ENCODE data around the gene CDHR5. TPM values are rescaled to one million over a fixed set of nuclear protein-coding genes. Genes with fewer than 3 reads are reported as not detected.

Gene CDHR5
- total RNA-seq, 1 donor from 2014 or later: 0.92 TPM

DNA sequence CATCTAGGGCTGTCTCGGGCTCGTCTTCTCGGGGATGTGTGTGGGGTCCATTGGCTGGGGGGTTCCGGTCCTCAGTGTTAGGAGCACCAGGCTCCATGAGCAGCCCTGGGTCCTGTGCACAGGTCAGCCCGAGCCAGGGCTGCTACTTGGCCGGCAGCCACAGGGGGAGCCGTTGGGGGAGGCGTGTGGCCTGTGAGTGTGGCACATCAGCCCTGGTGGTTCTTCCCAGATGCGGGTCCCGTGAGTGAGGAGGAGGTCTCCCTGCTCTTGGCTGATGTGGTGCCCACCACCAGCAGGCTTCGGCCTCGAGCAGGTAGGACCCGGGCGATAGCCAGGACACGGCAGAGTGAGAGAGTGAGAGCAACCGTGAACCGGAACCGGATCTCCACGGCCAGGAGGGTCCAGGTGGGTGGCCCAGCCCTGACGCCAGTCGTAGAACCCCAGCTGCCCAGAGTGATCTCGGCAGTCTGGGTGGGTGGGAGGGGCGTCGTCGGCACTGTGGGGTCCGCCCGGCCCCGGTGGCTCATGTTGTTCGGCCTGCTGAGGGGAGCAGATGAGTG is 27.5 kb downstream of the CDHR5 start:
- Histone ChIP-seq H3K36me3 (ENCODE audit: control insufficient read depth, insufficient read depth, low read length) (peaks cover 3% of the 10 kb centered on the region), H3K4me3 (ENCODE audit: low read depth, low read length) (no peak overlapping the region), H3K27me3 (ENCODE audit: control insufficient read depth, insufficient read depth, low read length) (no peaks in the 10 kb centered on the region)
- DNase-seq (ENCODE audit: low read depth): no peak
- TF ChIP-seq CTCF (IDR thresholded peaks at IDR 0.05; ENCODE audit: insufficient read depth, low read length, poor library complexity, severe bottlenecking): peak; percentile 34

- H3K4me3 ChIP-seq (ENCODE audit: low read depth, low read length): no peak overlapping the region
- H3K36me3 ChIP-seq (ENCODE audit: control insufficient read depth, insufficient read depth, low read length): peaks cover 3% of the 10 kb centered on the region
- H3K27me3 ChIP-seq (ENCODE audit: control insufficient read depth, insufficient read depth, low read length): no peaks in the 10 kb centered on the region
- no peak for DNase-seq (ENCODE audit: low read depth)
- TF ChIP-seq CTCF (IDR thresholded peaks at IDR 0.05; ENCODE audit: insufficient read depth, low read length, poor library complexity, severe bottlenecking): no peak
Measured at GRCh38 chr11:596374-596773, 28.4 kb downstream of the CDHR5 start.

GRCh38 chr11:595400-595799 is 29.4 kb downstream of the CDHR5 start:
- Histone ChIP-seq H3K36me3 (ENCODE audit: control insufficient read depth, insufficient read depth, low read length) (peaks cover 3% of the 10 kb centered on the region), H3K27me3 (ENCODE audit: control insufficient read depth, insufficient read depth, low read length) (no peaks in the 10 kb centered on the region), H3K4me3 (ENCODE audit: low read depth, low read length) (no peak overlapping the region)
- no peak for TF ChIP-seq CTCF (IDR thresholded peaks at IDR 0.05; ENCODE audit: insufficient read depth, low read length, poor library complexity, severe bottlenecking)
- DNase-seq (ENCODE audit: low read depth): no peak

DNA sequence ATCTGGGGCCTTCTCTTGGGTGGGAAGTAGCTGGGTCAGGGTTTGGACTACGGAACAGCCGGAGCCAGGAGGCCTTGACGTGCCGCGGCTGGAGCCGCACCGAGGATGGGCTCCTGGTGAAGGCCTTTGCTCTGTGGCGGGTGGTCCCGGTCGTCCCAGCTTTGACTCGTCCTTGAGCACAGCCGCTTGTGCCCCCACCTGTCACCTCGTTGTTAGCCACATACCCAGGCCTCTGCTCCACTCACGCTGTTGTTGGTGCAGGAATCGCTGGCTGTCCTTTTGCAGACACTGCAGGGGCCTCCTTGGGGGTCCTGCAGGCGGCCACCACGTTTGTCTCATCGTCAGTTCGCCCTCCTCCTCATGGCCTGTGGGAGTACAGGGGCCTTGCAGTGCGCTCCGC is 31.4 kb downstream of the CDHR5 start:
- no peak for TF ChIP-seq CTCF (IDR thresholded peaks at IDR 0.05; ENCODE audit: insufficient read depth, low read length, poor library complexity, severe bottlenecking)
- Histone ChIP-seq H3K4me3 (ENCODE audit: low read depth, low read length) (no peak overlapping the region), H3K36me3 (ENCODE audit: control insufficient read depth, insufficient read depth, low read length) (peaks cover 4% of the 10 kb centered on the region), H3K27me3 (ENCODE audit: control insufficient read depth, insufficient read depth, low read length) (no peaks in the 10 kb centered on the region)
- DNase-seq (ENCODE audit: low read depth): no peak

DNA sequence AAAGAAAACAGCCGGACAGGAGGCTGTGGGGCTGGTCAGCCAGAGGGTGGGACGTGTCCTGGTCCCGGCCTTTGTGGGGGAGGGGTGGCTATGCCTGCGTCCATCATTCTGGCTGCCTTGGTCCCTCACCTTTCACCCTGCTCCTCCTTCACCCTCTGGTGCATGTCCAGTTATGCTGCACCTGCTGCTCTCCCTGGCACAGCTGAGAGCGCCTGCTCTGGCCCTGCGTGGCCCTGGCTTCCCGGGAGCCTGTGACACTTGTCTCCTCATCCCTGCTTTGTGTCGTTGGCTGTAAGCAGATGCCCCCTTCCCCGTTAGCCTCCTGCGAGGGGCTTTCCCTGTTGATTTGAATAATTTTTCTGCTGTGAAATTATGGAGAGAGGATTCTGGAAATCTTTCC is 31.8 kb downstream of the CDHR5 start:
- no peak for TF ChIP-seq CTCF (IDR thresholded peaks at IDR 0.05; ENCODE audit: insufficient read depth, low read length, poor library complexity, severe bottlenecking)
- no peak for DNase-seq (ENCODE audit: low read depth)
- H3K36me3 ChIP-seq (ENCODE audit: control insufficient read depth, insufficient read depth, low read length): peaks cover 4% of the 10 kb centered on the region
- no peak overlapping the region for H3K4me3 ChIP-seq (ENCODE audit: low read depth, low read length)
- H3K27me3 ChIP-seq (ENCODE audit: control insufficient read depth, insufficient read depth, low read length): no peaks in the 10 kb centered on the region

DNA sequence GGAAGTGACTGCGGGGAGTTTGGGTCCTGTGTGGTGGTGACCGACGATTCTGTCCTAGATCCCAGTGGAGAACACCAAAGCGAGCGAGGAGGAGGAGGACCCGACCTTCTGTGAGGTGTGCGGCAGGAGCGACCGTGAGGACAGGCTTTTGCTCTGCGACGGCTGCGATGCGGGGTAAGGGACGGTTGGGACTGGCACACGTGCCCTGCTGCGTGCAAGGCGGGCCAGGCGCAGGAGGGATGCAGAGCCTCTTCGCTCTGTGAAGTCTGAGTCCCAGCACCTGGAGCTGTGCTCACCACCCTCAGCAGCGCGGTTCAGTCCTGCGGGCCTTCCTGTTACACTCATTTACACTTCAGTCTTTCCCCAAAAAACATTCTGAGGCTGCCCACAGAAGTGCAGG is 32.3 kb downstream of the CDHR5 start:
- Histone ChIP-seq H3K36me3 (ENCODE audit: control insufficient read depth, insufficient read depth, low read length) (peaks cover 6% of the 10 kb centered on the region), H3K4me3 (ENCODE audit: low read depth, low read length) (no peak overlapping the region), H3K27me3 (ENCODE audit: control insufficient read depth, insufficient read depth, low read length) (no peaks in the 10 kb centered on the region)
- DNase-seq (ENCODE audit: low read depth): no peak
- TF ChIP-seq CTCF (IDR thresholded peaks at IDR 0.05; ENCODE audit: insufficient read depth, low read length, poor library complexity, severe bottlenecking): no peak

Measured in kidney epithelial cell (primary cell).